ENCODE results near the gene AADACL4.

Gene AADACL4

DNA sequence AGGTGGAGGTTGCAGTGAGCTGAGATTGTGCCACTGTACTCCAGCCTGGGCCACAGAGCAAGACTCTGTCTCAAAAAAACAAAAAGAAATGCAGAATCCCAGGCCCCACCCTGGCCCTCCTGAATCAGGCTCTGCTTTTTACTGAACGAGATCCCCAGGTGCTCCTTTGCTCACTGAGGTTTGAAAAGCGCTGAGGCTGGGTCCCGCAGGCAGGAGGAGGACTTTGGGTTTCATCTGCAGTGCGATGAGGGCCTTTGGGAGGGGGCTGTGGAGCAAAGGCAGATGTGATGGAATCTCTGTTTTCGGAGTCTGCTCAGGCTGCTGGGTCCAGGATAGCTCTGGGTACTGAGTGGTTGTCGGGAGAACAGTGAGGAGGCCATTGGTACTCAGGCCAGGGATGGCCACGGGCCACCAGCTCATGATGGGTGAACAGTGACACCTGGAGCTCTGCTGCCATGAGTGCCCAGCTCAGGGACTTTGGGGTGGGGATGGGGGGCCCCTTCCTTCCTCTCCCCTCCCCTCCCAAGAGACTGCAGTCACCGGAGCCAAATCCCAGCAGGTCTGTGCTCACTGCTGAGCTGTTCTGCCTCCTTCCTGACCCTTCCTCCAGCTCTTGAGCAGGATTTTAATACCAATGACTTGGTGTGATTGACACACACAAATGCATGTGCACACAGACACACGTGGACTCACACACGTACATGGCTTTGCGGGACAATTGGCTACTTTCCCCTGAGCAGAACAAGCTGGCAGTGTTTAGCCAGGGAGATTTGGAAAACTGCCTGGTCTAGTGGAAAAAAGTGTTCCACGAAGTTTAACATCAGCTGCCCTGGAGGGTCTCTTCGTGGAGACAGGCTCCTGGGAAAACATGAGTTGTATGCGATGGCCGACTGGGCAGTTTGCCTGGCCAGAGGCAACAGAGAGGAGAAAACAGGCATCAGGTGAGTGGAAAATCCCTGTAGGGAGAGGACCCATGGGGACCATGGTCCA, 22.2 kb upstream of the AADACL4 start:
- H3K4me3 ChIP-seq (ENCODE audit: low read depth, low read length): no peak overlapping the region
- TF ChIP-seq, protein P1, sequence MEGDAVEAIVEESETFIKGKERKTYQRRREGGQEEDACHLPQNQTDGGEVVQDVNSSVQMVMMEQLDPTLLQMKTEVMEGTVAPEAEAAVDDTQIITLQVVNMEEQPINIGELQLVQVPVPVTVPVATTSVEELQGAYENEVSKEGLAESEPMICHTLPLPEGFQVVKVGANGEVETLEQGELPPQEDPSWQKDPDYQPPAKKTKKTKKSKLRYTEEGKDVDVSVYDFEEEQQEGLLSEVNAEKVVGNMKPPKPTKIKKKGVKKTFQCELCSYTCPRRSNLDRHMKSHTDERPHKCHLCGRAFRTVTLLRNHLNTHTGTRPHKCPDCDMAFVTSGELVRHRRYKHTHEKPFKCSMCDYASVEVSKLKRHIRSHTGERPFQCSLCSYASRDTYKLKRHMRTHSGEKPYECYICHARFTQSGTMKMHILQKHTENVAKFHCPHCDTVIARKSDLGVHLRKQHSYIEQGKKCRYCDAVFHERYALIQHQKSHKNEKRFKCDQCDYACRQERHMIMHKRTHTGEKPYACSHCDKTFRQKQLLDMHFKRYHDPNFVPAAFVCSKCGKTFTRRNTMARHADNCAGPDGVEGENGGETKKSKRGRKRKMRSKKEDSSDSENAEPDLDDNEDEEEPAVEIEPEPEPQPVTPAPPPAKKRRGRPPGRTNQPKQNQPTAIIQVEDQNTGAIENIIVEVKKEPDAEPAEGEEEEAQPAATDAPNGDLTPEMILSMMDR (IDR thresholded peaks at IDR 0.05; ENCODE audit: low read depth, low read length): no peak
- TF ChIP-seq, protein P2, sequence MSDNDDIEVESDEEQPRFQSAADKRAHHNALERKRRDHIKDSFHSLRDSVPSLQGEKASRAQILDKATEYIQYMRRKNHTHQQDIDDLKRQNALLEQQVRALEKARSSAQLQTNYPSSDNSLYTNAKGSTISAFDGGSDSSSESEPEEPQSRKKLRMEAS (IDR thresholded peaks at IDR 0.05; ENCODE audit: low read depth, low read length): no peak
- TF ChIP-seq POLR2A (IDR thresholded peaks at IDR 0.05; ENCODE audit: extremely low read depth, insufficient read length) (no peak), MYC (IDR thresholded peaks at IDR 0.05; ENCODE audit: low read depth, low read length) (no peak)
- no peak for DNase-seq (ENCODE audit: low read depth)

DNA sequence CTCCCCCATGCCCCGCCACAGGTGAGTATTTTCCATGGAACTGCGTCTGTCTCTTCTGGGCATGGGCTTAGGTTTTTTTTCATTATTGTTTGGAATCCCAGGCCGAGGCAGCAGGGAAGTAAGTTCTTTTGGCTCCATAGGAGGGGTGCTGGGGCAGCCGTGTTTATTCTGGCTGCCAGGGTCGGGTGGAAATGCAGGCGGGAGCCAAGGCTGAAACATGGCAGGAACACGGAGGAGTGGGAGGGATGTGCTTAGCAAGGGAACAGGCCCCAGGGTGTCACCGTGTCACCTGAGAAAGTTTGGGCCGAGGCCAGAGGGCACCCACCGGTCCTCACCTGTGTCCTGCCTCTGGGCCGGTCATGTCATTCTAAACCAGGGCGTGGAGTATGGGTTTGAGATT, 21.4 kb upstream of the AADACL4 start:
- no peak overlapping the region for H3K4me3 ChIP-seq (ENCODE audit: low read depth, low read length)
- no peak for DNase-seq (ENCODE audit: low read depth)
- TF ChIP-seq MYC (IDR thresholded peaks at IDR 0.05; ENCODE audit: low read depth, low read length) (no peak), POLR2A (IDR thresholded peaks at IDR 0.05; ENCODE audit: extremely low read depth, insufficient read length) (no peak)
- TF ChIP-seq, protein P2 (IDR thresholded peaks at IDR 0.05; ENCODE audit: low read depth, low read length): no peak
- TF ChIP-seq, protein P1 (IDR thresholded peaks at IDR 0.05; ENCODE audit: low read depth, low read length): no peak

- TF ChIP-seq, protein P1 (IDR thresholded peaks at IDR 0.05; ENCODE audit: low read depth, low read length): no peak
- TF ChIP-seq POLR2A (IDR thresholded peaks at IDR 0.05; ENCODE audit: extremely low read depth, insufficient read length): no peak
- TF ChIP-seq, protein P2 (IDR thresholded peaks at IDR 0.05; ENCODE audit: low read depth, low read length): no peak
- no peak for TF ChIP-seq MYC (IDR thresholded peaks at IDR 0.05; ENCODE audit: low read depth, low read length)
- no peak for DNase-seq (ENCODE audit: low read depth)
- no peak overlapping the region for H3K4me3 ChIP-seq (ENCODE audit: low read depth, low read length)
Observed at GRCh38 chr1:12625276-12625675, 18.6 kb upstream of the AADACL4 start.

DNA sequence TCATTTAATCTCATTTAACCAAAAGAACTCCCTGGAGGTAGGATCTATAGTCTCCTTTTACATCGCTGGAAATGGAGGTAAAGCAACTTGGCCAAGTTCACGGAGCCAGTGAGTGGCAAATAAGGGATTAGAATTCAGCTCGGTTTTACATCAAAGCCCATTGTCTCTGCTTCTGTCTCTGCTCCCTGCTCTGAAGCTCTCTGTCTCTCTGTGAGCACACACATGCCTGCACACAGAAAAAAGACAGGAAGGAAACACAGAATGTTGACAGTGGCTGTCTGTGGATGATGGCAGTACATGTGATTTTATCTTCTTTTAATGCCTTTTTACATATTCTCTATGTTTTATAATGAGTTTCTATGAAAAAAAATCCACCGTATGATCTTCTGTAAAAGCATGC, 17.0 kb upstream of the AADACL4 start:
- H3K4me3 ChIP-seq (ENCODE audit: low read depth, low read length): no peak overlapping the region
- TF ChIP-seq, protein P2 (IDR thresholded peaks at IDR 0.05; ENCODE audit: low read depth, low read length): no peak
- TF ChIP-seq MYC (IDR thresholded peaks at IDR 0.05; ENCODE audit: low read depth, low read length): no peak
- TF ChIP-seq, protein P1 (IDR thresholded peaks at IDR 0.05; ENCODE audit: low read depth, low read length): no peak
- TF ChIP-seq POLR2A (IDR thresholded peaks at IDR 0.05; ENCODE audit: extremely low read depth, insufficient read length): no peak
- DNase-seq (ENCODE audit: low read depth): no peak

GRCh38 chr1:12627296-12627695, 16.6 kb upstream of the AADACL4 start:
- TF ChIP-seq POLR2A (IDR thresholded peaks at IDR 0.05; ENCODE audit: extremely low read depth, insufficient read length): no peak
- TF ChIP-seq, protein P2 (IDR thresholded peaks at IDR 0.05; ENCODE audit: low read depth, low read length): no peak
- TF ChIP-seq, protein P1 (IDR thresholded peaks at IDR 0.05; ENCODE audit: low read depth, low read length): no peak
- no peak for TF ChIP-seq MYC (IDR thresholded peaks at IDR 0.05; ENCODE audit: low read depth, low read length)
- no peak overlapping the region for H3K4me3 ChIP-seq (ENCODE audit: low read depth, low read length)
- DNase-seq (ENCODE audit: low read depth): no peak
